Spleen (tissue), 11 donors: ENCODE data around the gene JDP2. TPM values are rescaled to one million over a fixed set of nuclear protein-coding genes. Genes with fewer than 3 reads are reported as not detected.
A peak's percentile ranks its signal among the peaks of the same experiment; 100 is the strongest.

Source experiments
- DNase-seq: peaks from one replicate; pipeline ENCODE4 v3.0.0-alpha.2; 2020
- H3K27ac ChIP-seq, 8 donors: fragments of 200-600 bp; sonication (generic) in 7 of 8; 1 replicate in 4 of 8; 2 replicates in 4 of 8; pipeline versions ENCODE4 v1.5.0 to v1.8.0; 2016 to 2021; ENCODE audit warnings: inconsistent platforms in 4 of 8, mild to moderate bottlenecking in 4 of 8, moderate library complexity in 1 of 8
- H3K27me3 ChIP-seq, 7 donors: fragments of 200-600 bp; sonication (generic) in 6 of 7; replicated peaks in 1 of 7; 1 replicate in 4 of 7; 2 replicates in 3 of 7; pipeline versions ENCODE4 v1.5.0 to v1.8.0; 2016 to 2021; ENCODE audit warnings: inconsistent platforms in 3 of 7, mild to moderate bottlenecking in 1 of 7
- H3K36me3 ChIP-seq, 6 donors: fragments of 200-600 bp; sonication (generic) in 5 of 6; 1 replicate in 4 of 6; 2 replicates in 2 of 6; pipeline versions ENCODE4 v1.5.0 to v1.8.0; 2016 to 2021; ENCODE audit warnings: inconsistent platforms in 2 of 6
- H3K4me1 ChIP-seq, 6 donors: fragments of 200-600 bp; sonication (generic) in 5 of 6; 1 replicate in 3 of 6; 2 replicates in 3 of 6; pipeline versions ENCODE4 v1.5.0 to v1.8.0; 2016 to 2021; ENCODE audit warnings: inconsistent platforms in 3 of 6
- H3K4me3 ChIP-seq, 8 donors: fragments of 200-600 bp; sonication (generic) in 7 of 8; 1 replicate in 4 of 8; 2 replicates in 4 of 8; pipeline versions ENCODE4 v1.5.0 to v1.8.0; 2016 to 2021; ENCODE audit warnings: inconsistent platforms in 4 of 8, mild to moderate bottlenecking in 4 of 8, moderate library complexity in 2 of 8
- H3K9me3 ChIP-seq, 8 donors: fragments of 200-600 bp; sonication (generic) in 7 of 8; 1 replicate in 4 of 8; 2 replicates in 4 of 8; pipeline versions ENCODE4 v1.5.0 to v1.8.0; 2016 to 2021; ENCODE audit warnings: inconsistent platforms in 4 of 8
- CTCF ChIP-seq, 11 experiments: fragments of 200-600 bp in 7 of 11; fragments of 450-650 bp in 4 of 11; sonication (generic) in 4 of 11; IDR thresholded peaks in 8 of 11; conservative IDR thresholded peaks in 3 of 11; 1 replicate in 7 of 11; 2 replicates in 4 of 11; pipeline versions ENCODE4 v1.4.0 to v1.8.0; 2016 to 2021; ENCODE audit warnings: antibody characterized with exemption in 11 of 11, inconsistent platforms in 4 of 11, mild to moderate bottlenecking in 1 of 11
- POLR2A ChIP-seq, 3 donors: fragments of 450-650 bp; IDR thresholded peaks; one replicate each; pipeline ENCODE4 v1.5.1; 2017; ENCODE audit warnings: antibody characterized with exemption in 3 of 3, mild to moderate bottlenecking in 1 of 3
- POLR2AphosphoS5 ChIP-seq, 3 donors: sonication (generic); formaldehyde crosslinking; IDR thresholded peaks; one replicate each; pipeline ENCODE4 v1.5.1; 2017; ENCODE audit warnings: antibody characterized with exemption in 3 of 3
- WGBS, 5 donors: extraction: QIAGEN DNeasy Blood & Tissue Kit in 3 of 5; methylation state at CpG; one replicate each; pipeline versions ENCODE4 v1.1.5 to v1.1.7; 2013 to 2018; 5-methylcytosine and 5-hydroxymethylcytosine counted together
- intact Hi-C: fragments of 100-400 bp; cut with DNase I; formaldehyde crosslinking; loops from one replicate; pipeline ENCODE4 v1.15.0; 2023; ENCODE audit warnings: low total_unique reads
- polyA plus RNA-seq, 3 donors: library from polyadenylated mRNA; stranded (reverse); fragments of 200-250 nt; gene quantifications; one replicate each; pipeline ENCODE4 v1.2.1, GENCODE V29; 2013
- total RNA-seq, 7 donors: library from RNA; depleted of rRNA in 3 of 7; stranded (reverse); fragments of >200 nt in 3 of 7; fragmentation: NEBNext Ultra II Directional in 4 of 7; extraction: Animal tissue kit (Norgen Biotek cat#: 25700) in 4 of 7; gene quantifications; one replicate each; pipeline versions ENCODE4 v1.1.0 to v1.2.1, GENCODE V29; 2016 to 2021
- donor health status: healthy with polysubstance abuse.
- donor health status: DM: no; HTN: no; CAD: no; lungs with moderate emphysema.
- donor health status: DM: no; HTN: no; CAD: no.
- donor health status: Bipolar disorder and iron deficiency.
- donor health status: healthy.
- donor health status: DM: no; HTN: no; CAD: no.
- donor health status: DM: yes; HTN: yes; CAD: no.

The JDP2 gene
- total and polyA plus RNA-seq, 10 donors, result 18.2 to 144 (median 91.8) TPM

GRCh38 chr14:75443203-75443969 is 15.6 kb downstream of the JDP2 start:
- Histone ChIP-seq H3K4me1 (peaks cover 7 to 98% (median 59%) of the 10 kb centered on the region in 6 donors), H3K36me3 (peaks cover 0 to 99% (median 20%) of the 10 kb centered on the region in 6 donors), H3K27me3 (no peaks in the 10 kb centered on the region), H3K4me3 (no peak overlapping the region), H3K9me3 (no peaks in the 10 kb centered on the region), H3K27ac (peak overlapping the region in 6 of 8 donors; percentile 16 to 81 (median 58))
- intact Hi-C loops, result no loop called here
- no peak for TF ChIP-seq POLR2AphosphoS5 (IDR thresholded peaks at IDR 0.05)
- TF ChIP-seq POLR2A (IDR thresholded peaks at IDR 0.05), result no peak
- TF ChIP-seq CTCF (IDR thresholded peaks at IDR 0.05 in 8 of 11, conservative IDR thresholded peaks at IDR 0.05 in 3 of 11), result no peak
- WGBS, 5 donors, result 70 to 86% (median 81%) methylated on average over 7 of the region's 7 CpGs
- DNase-seq, result no peak

DNA sequence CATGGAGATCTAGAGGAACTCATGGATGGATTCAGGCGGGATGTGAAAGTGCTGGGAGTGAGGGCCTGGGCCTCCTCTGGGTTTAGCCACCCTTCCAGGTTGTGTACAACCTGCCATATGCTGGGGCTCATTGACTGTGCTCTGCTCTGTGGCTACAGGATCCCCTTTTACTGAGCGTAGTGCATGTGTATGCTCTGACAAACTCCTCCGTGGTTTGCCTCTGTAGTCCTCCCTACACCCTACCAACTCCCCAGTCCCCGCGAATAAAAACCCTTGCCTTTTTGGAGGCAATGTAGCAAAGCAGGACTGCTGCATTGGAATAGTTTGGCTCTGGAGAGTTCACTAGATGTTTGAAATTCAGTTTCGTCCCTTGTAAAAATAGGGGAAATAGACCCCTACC is 17.4 kb downstream of the JDP2 start:
- Histone ChIP-seq H3K27me3 (no peaks in the 10 kb centered on the region), H3K4me1 (peaks cover 7 to 98% (median 59%) of the 10 kb centered on the region in 6 donors), H3K4me3 (no peak overlapping the region), H3K9me3 (no peaks in the 10 kb centered on the region), H3K27ac (peak overlapping the region in 3 of 8 donors; percentile 14 to 80 (median 61)), H3K36me3 (peaks cover 0 to 99% (median 11%) of the 10 kb centered on the region in 6 donors)
- DNase-seq, result no peak
- intact Hi-C loops, result no loop called here
- no peak for TF ChIP-seq POLR2AphosphoS5 (IDR thresholded peaks at IDR 0.05)
- TF ChIP-seq CTCF (IDR thresholded peaks at IDR 0.05 in 8 of 11, conservative IDR thresholded peaks at IDR 0.05 in 3 of 11), result no peak
- no peak for TF ChIP-seq POLR2A (IDR thresholded peaks at IDR 0.05)
- 91 to 98% (median 95%) methylated on average over 6 of the region's 6 CpGs for WGBS, 5 donors

DNA sequence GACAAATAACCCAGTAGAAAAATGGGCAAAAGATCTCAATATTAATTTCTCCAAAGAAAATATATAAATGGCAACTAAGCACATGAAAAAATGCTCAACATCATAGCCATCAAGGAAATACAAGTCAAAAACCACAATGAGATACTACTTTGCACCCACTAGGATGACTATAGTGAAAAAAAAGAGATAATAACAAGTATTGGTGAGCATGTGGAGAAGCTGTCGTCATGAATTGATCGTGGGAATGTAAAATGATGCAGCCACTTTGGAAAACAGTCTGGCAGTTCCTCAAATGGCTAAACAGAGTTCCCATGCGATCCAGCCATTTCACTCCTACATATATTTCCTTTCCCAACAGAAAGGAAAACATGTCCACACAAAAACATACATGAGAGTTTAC is 18.1 kb downstream of the JDP2 start:
- no peak for DNase-seq
- WGBS, 5 donors, result 60 to 90% (median 80%) methylated on average over 3 of the region's 3 CpGs
- Histone ChIP-seq H3K9me3 (no peaks in the 10 kb centered on the region), H3K27me3 (no peaks in the 10 kb centered on the region), H3K27ac (peak overlapping the region in 2 of 8 donors; percentile 27 to 37), H3K36me3 (peaks cover 0 to 99% (median 11%) of the 10 kb centered on the region in 6 donors), H3K4me1 (peaks cover 11 to 98% (median 58%) of the 10 kb centered on the region in 6 donors), H3K4me3 (no peak overlapping the region)
- intact Hi-C loops, result no loop called here
- no peak for TF ChIP-seq POLR2AphosphoS5 (IDR thresholded peaks at IDR 0.05)
- no peak for TF ChIP-seq CTCF (IDR thresholded peaks at IDR 0.05 in 8 of 11, conservative IDR thresholded peaks at IDR 0.05 in 3 of 11)
- TF ChIP-seq POLR2A (IDR thresholded peaks at IDR 0.05), result no peak

- no peak for TF ChIP-seq POLR2A (IDR thresholded peaks at IDR 0.05)
- no peak for TF ChIP-seq CTCF (IDR thresholded peaks at IDR 0.05 in 8 of 11, conservative IDR thresholded peaks at IDR 0.05 in 3 of 11)
- no peak for TF ChIP-seq POLR2AphosphoS5 (IDR thresholded peaks at IDR 0.05)
- intact Hi-C loops, result no loop called here
- Histone ChIP-seq H3K27me3 (no peaks in the 10 kb centered on the region), H3K27ac (peak overlapping the region in 2 of 8 donors; percentile 27 to 37), H3K4me1 (peaks cover 11 to 98% (median 59%) of the 10 kb centered on the region in 6 donors), H3K4me3 (no peak overlapping the region), H3K9me3 (no peaks in the 10 kb centered on the region), H3K36me3 (peaks cover 0 to 99% (median 8%) of the 10 kb centered on the region in 6 donors)
- no peak for DNase-seq
Observed at GRCh38 chr14:75446447-75446846, 18.6 kb downstream of the JDP2 start.
